Right renal cortex interstitium (tissue), 3 donors: ENCODE measurements around the gene FNDC11. TPM values are rescaled to one million over a fixed set of nuclear protein-coding genes. Genes with fewer than 3 reads are reported as not detected.
A peak's percentile ranks its signal among the peaks of the same experiment; 100 is the strongest.

Experiments
- DNase-seq, 3 donors: peaks; one replicate each; pipeline ENCODE4 v3.0.0-alpha.2; 2013; ENCODE audit warnings: low read depth in 3 of 3, low spot score in 2 of 3
- polyA plus RNA-seq, 3 donors: library from polyadenylated mRNA; unstranded; fragments of 120-200 nt; gene quantifications; one replicate each; pipeline ENCODE4 v1.2.1, GENCODE V29; 2013; ENCODE audit not compliant: insufficient read length in 3 of 3

Gene FNDC11
- polyA plus RNA-seq, 3 donors = 0.69 to 0.98 (median 0.76) TPM

DNA sequence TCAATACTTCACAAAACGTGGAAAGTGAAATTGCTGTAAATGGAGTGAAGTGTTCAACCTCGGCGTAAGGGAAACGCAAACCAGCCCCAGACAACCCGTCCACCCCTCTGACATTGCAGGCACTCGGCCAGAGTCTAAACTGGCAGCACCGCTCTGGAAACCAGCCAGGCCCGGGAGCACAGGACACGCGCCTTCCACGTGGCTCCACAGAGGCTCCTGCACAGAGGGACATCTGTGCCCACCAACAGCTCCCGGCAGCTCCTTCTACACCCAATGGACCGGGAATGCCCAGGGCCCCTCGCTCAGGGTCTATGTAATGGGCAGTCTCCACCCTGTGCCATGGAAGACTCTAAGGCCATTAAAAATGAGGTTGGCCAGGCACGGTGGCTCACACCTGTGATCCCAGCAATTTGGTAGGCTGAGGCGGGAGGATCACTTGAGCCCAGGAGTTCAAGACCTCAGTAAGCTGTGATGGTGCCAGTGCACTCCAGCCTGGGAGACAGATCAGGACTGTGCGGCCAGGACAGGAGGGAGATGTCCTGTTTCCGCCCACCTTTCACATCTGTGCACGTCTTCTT, 23.4 kb downstream of the FNDC11 start:
- no peak for DNase-seq

DNA sequence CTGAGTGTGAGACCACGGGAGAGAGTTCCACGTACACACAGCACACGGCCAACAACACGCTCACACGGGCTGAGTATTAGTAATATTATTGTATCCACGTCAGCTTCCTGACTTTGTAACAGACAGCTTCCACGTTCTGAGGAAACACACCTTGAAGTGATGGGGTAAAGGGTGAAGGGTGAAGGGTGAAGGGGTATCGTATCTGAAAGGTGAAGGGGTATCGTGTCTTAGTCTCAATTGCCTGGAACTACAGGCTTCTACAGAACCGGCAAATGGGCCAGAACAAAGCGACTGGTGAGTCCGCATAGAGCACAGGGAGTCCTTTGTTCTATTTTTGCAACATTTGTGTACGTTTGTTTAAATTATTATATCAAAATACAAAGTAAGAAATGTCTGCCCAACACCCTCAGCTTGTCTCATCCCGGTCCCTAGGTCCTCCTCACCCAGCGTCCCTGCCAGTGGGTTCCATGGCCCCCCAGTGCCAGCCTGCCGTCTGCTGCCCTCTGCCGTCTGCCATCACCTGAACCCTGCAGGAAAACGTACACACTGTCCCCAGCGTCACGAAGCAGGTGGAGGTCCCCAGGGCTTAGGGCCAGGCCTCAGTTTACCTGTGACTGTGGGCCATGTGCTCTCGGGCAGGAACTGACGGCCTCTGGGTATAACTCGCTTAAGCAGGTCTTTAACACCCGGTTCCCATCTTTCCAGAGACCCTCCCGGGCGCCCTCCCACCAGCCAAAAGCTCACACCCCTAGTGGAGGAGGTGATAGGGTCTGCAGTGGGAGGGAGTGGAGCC, 24.5 kb downstream of the FNDC11 start:
- DNase-seq = no peak

DNA sequence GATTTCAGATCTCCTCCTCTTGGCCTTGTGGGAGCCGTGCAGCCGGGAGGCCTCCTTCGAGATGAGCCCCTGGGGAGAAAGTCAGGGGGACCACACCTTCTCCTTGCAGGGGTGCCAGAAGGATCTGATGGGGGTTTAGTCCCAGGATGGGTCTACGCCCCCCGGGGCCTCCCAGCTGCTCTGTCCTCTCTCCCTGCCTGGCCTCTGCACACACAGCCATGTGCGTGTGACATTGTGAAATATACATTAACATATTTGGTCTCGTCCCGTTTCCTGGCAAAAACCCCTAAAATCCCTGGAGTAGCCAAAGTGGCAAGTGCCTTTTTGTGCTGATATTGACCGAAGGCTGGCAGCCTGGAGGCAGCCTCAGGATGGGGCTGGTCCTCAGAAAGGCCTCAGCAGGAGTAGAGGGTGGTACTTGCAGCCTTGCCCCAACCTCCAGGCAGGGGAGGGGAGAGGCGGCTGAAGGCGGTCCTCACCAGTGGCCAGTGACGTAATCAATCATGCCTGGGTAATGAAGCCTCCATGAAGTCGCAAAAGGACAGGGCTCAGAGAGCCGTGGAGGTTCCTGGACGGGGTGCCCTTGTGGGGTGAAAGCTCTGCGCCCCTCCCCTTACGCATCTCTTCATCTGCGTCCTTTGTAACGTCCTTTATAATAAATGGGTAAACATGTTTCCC, 25.2 kb downstream of the FNDC11 start:
- no peak for DNase-seq

DNA sequence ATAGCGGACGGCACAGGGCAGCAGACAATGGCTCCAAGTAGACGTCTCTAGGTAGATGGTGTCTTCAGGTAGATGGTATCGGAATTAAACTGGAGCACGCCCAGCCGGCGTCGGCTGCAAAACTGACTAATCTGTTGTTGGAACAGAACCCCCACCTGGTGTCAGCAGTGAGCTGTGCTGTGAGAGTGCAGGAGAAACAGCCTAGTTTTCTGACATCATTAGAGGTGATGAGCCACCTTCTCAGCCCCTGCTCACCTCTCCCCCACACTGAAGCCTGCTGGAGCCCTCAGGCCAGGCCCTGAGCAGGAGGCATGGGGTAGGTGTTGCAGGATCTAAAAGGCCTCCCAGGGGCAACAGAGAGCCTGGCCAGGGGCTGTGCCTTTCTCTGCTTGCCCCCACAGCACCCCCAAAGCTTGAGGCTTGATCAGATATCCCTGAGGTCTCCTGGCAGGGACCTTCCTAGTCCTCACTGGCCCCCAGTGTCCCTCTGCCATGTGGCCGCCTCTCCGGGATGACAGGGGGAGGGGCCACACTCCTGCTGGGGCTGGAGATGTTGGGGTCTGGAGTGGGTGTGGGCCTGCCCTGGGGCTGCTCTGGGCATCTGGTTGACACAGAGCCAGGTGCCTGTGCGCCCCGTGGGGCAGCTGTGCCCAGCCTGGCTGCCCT, 27.0 kb downstream of the FNDC11 start:
- peak in 1 of 3 donors; percentile 16 for DNase-seq

DNA sequence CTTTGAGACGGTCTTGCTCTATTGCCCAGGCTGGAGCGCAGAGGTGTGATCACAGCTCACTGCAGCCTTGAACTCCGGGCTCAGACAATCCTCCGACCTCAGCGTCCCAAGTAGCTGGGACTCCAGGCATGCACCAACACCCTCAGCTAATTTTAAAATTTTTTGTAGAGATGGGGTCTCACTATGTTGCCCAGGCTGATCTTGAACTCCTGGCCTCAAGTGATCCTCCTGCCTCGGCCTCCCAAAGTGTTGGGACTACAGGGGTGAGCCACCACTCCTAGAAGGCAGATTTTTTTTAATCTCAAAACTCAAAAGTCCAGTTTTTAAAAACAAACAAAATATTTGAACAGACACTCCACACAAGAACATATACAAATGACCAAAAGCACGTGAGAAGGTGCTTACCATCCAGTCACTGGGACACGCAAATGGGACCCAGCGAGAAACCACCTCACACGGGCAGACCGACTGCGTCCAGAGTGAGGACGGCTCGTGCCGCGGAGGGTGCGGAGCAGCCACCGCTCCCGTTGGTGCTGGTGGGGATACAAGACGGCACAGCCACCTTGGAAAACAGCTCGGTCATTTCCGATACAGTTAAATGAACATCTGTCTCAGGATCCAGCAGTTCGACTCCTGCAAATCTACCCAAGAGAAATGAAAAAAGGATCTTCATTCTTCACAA, 28.6 kb downstream of the FNDC11 start:
- no peak for DNase-seq

DNA sequence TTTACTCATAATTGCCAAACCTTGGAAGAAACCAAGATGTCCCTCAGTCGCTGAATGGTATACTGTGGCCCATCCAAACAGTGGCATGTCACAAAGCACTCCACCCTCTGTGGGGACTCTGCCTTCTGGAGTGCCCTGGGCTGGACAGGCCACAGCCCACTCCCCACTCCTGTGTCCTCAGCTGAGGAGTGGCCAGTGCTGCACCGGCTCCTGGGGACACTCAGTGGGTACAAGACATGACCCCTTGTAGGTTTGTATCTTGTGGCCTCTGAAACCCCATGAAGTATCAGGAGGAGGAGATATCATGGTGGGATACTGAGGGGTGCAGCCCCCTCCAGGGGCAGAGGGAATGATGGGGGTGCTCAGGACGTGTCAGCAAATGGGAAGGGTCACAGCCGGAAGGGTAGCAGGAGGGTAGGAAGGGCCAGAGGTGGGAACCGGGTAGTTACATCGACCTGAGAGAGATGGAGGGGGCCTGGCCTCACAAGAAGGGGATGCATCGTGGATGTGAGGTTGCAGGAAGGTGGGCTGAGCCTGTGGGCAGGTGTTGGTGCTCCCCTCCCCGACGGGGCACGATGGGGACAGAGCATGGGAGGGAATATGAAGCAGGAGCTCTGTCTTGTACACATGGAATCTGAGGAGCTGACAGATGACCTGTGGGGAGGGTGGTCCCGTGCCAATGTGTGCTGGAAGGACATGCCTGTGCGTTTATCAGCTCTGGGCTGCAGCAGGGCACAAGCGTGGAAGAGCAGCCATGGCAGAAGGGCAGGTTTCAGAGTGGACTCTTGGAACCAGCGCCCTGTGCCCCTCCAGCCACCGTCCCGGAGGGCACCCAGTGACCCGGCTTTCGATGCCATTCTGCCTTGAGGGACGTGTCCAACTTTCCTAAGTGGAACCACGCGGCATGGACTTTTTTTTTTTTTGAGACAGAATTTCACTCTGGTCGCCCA, 31.9 kb downstream of the FNDC11 start:
- no peak for DNase-seq

DNA sequence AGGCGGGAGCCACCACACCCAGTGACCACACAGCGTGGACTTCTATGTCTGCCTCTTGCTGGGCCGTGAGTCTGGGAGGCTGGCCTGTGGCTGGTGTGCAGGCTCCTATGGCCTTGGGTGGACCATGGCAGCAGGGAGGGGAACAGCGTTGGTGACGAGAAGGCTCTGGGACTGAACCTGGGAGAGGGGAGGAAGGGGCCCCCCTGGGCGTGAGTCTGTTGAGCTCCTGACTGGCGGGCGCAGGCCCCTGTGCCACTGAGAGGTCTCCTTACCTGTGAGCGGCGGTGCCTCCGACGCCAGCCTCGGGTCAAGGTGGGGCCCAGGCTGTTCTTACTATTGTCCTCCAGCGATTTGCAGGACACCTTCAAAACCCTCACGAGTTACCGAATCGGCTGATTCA, 32.8 kb downstream of the FNDC11 start:
- DNase-seq = no peak

DNA sequence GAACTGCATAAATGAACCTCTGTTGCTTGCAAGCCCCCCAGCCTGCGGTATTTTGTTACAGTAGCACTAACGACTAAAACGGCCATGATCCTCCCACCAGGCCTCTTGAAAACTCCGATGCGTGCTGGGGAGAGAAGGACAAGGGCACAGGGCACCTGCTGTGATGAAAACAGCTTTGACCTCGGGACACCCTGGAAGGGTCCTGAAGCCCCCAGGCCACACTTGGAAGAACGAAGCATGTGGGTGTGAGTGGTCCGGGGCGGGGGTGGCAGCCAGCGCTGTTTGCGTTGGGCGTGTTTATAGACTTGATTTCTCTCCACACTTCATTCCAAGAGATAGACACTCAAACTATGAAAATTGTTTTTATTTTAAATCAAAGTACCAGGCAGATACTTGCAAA, 33.3 kb downstream of the FNDC11 start:
- no peak for DNase-seq

DNA sequence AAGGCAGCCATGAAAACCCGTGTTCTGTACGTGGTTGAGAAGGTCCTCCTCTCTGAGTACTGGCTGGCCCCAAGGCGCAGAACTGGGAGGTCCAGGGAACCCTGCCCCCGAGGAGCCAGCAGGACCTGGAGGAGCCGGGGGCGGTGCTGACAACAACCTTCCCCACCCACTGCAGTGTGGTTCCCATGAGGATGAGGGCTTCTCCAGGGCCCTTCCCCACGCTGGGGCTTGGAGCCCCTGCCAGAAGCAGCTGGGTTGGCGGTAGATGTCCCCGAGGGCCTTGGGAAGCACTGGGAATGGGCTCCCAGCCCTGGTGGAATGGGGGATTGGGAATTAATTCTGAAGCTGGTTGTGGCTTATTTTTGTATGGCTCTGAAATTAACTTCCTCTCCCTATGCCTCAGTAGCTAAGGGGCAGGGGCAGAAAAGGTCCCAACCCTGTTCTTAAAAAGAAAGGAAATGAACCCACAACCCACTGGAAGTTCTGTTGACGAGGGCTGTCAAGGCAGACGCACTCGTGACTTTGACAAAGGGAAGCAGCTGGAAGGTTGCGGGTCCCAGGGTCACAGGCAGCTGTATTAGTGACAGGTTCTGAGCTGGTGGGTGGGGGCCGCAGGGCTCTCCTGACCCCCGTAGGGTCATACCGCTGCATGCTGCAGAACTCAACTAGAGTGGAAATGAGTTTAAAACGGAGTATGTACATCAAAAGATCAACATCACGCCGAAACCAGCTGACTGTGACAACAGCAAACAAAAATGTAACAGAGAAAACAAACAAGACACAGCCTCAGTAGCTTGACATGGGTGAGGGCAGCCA, 34.0 kb downstream of the FNDC11 start:
- no peak for DNase-seq

GRCh38 chr20:63588641-63589041, 34.7 kb downstream of the FNDC11 start:
- DNase-seq = no peak

DNA sequence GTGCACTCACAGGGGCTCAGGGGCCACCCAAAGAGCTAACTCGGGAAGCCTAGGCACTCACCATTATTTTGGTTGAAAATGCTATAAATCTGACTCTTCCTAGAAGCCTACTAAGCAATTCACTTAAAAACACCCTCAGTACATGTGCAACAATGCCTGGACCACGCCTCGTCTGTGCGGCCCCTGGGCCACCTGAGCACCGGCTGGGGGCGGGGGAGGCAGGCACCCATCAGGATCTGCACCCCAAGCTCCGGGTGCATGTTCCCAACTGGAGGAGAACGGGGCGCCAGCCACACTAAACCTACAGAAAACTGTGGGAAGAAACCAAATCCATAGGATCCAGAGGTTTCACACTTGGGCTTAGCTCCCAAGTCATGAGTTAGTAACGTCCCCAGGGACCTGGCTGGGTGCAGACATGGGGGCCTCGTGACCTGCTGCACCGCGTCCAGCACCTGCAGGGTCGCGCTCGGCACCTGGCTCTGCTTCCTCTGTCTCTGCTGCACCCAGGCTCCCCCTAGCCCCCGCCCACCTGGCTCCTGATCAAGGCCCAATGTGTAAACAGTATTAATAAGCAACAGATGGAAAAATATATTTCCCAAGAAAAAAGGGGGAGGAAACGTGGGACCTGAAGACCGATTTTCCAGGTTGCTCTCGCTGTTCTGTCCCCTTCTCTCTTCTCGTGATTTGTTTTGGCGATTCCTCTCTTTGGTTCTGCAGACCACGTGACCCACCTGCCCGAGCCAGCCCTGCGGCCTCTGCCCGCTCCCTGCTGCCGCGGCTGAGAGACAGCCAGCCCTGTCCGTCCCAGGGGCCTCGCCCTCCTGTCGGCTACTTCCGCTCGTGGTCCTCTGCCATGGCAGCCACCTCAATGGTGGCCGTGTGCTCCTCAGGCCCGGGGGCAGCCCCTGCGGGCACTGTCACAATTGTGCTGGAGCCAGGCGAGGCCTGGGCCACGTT, 35.6 kb downstream of the FNDC11 start:
- DNase-seq = no peak

DNA sequence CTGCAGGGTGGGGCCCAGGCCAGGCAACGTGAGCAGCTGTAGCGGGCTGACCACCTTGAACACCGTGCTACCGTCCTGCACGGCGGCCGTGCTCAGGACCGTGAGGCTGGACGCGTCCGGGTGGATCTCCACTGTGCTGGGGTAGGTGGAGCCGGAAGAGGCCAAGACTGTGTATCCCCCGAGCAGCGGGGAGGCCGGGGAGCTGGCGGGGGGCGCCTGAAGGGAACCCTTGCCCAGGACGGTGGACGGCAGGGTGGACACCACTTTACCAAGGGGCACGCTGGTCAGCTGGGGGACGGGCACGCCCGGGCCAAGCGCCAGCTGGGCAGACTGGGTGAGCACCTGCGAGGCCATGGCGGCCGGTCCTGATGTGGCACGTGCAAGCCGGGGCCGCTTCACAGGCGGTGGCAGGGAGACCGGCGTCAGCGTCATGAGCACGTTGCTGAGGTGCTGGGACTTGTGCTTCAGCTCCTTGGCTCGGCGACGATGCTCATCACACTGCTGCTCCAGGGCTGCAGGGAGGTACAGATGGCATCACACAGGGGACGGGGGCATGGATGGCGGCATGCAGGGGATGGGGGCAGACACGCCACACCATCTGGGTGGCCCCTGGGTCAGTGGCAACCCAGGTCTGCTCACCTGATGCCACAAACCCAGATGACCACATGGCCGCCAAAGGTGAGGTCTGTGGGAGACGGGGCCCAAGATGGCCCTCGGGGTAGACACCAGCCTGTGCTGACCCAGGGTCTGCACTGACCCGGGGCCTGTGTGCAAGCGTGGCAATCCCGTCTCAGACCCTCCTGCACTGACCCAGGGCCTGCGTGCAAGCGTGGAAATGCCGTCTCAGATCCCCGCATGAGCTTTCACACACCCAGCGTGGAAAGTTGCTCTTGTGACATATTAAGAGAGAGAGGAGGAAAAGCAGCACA, 36.5 kb downstream of the FNDC11 start:
- DNase-seq = no peak

GRCh38 chr20:63591147-63591533, 37.2 kb downstream of the FNDC11 start:
- DNase-seq = no peak

GRCh38 chr20:63591786-63592355, 37.9 kb downstream of the FNDC11 start:
- no peak for DNase-seq

DNA sequence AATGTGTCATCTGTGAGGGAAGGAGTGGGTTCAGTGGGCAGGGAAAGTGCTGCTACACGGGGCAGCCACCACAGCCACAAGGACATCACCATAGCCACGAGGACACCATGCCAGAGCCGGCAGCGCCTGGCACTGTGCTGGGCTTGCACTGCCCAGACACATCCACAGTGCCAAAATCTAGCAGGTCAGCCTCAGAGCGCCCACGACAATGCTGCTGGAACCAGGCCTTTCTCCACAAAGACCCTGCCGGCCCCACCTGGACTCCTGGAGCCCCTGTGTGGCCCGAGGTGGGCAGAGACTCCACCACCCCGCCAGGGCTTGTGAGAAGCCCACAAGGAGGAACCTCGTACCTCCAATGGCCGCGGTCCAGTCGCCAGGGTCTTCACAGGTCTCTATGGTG, 38.7 kb downstream of the FNDC11 start:
- no peak for DNase-seq

DNA sequence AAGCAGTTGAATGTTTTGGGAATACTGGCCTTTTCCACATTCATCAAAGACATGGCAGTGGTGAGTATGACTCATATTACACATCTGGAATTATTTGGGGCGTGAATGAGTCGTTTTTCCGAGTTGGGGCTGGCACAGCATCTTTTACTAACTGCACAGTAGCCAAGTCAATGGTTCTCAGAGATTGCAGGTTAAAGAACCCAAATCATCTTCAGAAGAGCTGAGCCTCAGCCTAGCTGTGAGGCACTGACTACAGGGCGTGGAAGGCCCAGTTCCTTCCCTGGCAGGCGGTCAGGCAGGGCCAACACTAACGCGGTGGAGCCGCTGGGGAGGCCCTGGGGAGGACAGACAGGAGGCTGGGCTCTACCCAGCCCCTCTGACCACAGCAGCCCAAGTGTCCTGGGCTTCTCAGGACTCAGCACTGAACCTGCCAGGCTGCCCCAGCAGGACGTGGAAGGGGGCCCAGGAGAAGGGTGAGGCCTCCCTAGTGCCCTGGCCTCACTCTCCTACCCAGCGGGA, 40.1 kb downstream of the FNDC11 start:
- no peak for DNase-seq
